GM18511 (cell line): ENCODE results near the gene TUBB.

Experiments
- ATAC-seq: cut with Tn5 transposase; IDR thresholded peaks from one replicate; pipeline ENCODE4 v1.9.1; 2021; ENCODE audit warnings: mild to moderate bottlenecking, moderate library complexity; ENCODE audit not compliant: unreplicated experiment

TUBB gene

DNA sequence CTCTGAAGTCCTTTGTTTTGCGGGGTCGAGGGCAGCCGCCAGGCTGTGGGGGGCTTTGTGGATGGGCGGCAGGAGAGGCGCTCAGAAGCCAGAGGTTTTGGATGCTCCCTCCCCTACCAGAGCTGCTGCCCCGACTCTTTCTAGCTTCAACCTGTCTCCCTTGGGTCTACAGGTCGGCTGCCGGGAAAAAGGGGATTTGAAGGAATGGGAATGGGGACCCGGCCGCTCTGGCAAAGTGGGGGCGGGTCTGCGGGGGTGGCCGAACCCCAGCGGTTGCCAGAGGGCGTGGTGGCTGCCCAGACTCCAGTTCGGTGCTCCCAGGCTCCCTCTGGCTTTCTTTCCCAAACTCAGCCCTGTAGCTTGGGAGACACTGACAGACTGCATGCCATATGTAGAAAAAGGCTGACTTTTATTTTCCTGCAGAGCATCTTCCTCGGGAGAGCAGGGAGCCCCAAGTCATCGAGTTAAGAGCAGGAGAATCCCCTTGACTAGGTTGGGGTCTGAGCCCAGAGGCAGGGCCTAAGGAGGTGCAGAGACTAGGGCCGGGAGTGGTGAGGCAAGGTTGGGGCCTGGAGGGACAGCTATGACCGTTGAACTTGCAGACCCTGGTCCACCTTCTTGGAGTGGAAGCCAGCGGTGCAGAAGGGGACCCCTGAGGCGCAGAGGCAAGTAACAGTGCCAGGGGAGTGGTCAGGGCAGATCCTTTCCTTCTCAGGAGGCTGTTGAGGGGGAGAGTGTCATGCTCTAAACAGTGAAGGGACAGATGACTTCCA is 32.3 kb upstream of the TUBB start:
- ATAC-seq: no peak

DNA sequence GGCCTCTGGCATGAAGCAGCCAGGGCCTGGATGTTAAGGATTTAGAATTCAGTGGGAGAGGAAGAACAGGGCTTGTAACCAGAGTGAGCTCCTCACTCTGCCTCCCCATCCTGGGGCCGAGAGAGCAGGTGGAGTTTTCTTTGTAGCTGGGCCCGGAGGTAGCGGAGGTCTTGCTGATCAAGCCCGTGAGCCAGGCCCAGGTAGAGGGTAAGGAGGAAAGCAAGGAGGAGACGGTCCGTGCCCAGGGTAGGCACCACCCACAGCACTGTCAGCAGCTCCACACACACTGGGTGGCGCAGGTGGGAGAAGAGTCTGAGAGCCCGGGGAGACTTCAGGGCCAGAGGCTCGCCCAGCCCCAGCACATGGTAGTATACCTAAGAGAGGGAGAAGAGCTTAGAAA is 31.6 kb upstream of the TUBB start:
- ATAC-seq: no peak

DNA sequence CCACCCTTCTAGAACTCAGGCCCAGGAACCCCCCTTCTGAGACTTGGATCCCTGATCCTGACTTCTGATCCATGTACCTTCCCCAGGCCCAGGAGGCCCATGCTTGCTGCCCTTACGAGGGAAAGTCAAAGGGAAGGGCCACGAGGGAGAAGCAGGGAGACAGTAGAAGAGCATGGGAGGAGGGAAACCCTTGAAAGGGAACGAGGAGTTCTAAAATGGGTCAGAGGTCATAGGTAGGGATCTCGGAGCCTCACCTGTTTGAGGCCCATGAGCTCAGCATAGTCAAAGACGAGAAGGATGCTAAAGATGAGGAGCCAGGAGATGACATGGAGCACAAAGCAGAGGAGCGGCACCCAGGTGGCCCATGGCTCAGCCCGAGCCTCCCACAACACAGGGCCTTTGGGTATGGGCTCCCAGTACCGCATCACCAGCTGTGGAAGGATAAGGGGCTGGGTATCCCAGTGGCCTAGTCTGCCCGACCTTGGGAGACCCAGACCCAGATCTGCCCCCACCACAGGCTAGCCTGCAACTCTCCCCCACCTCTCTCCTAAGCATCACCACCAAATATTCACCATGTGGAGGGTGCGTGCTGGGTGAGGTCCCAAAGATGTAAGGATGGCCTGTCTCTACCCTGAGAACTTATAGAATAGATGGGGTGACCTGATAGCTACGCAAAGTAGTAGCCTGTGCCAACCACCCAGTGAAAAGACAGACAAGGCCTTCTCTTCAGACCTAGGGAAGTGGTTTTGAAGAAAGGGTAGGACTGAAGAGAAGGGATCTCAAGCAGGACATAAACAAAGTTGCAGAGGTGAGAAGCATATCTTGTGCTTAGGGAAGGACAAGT is 30.9 kb upstream of the TUBB start:
- no peak for ATAC-seq

DNA sequence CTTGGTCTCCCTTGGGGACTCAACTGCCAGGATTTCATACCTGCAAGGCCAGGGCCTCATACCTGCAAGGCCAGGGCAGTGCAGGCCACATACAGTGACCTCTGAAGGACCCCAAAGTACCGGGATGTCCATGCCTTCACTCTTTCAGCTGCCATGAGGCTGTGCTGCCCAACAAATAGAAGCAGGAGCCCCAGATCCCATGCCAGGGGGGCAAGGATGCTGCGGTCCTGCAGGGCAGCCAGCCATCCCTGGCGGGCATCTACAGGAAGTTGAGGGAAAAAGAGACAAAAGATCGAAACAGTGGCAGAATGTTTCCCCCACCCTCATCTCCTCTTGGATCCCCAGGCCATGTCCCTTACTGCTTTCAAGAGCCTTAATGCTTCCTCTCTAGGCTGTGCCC is 30.2 kb upstream of the TUBB start:
- no peak for ATAC-seq

DNA sequence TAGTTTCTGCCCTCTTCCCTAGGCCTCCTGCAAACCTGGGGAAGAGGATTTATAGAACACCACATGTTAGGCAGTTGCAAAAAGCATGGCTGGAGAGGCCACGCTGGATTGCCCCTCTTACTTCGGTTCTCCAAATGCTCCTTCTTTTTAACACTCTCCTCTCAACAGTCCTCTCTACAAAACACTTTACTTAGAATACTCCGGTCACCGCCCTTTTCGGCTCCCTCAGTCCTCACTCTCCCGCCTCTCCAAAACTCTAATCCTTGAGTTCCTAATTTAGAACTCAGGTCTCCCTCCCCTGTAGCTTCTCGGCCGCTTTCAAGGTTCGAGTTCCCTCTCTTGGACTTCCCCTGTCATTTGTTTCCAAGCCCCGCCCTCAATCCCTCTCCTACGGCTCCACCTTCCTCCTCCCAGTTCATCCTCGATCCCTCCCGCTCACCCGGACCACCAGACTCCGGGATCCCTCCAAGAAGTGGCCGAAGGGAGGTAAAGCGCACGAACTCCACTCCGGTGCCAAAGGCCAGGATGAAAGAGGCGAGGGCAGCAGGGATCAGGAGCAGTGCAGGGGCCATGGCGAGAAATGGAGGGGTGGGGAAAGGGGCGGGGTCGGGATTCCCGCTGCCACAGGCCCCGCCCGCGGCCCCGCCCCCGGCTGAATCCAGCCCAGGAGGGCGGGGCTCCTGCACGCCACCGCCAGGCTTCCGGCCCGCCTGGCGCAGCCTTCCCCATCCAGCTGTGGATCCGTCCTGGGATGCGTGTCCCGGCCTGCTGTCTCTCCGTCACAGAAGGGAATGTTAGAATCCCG is 29.5 kb upstream of the TUBB start, which contains the start of gene NRM:
Gene NRM, minus strand, starts transcription at position 582 of the 805 bp plus-strand sequence. Its CDS starts 10 bp downstream, at position 572.
- peak; percentile 39 for ATAC-seq

DNA sequence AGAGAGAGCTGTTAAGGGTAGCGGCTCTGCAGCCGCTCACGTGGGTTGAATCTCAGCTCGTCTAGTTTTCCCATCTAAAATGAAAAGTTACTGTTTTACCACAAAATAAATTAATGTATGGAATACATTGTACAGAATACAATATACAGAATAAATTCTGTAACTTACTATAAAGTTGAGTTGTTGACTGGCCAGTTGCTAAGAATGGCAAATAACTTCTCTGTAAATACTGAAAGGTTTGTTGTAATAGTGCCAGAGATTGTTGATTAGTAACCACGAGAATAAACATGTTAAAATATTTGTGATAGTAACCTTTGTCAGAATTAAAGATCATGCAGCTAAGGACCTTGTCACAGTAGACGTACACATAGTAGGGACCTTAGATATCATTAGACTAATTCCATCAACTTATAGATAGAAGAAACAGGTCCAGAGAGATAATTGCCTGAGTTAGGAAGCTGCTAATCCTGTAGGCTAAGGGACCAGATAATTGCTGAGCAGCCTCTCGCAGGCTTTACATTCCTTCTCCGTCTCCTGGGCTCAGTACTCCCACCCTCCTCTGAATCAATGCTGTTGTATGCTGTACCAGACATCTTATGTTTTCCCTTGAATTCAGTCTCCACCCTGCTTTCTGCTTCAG is 28.8 kb upstream of the TUBB start:
- ATAC-seq: no peak

DNA sequence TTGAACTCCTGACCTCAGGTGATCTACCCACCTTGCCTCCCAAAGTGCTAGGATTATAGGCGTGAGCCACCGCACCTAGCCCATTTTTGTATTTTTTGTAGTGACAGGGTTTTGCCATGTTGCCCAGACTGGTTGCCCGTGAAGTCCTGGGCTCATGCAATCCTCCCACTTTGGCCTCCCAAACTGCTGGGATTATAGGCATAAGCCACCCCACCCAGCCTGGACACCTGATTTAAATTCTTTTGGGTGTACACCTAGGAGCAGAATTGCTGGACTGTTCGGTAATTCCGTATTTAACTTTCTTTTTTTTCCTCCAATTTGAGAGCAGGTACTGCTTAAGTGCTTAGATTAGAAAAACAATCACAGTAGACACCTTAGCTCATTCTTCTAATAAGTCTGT is 23.7 kb upstream of the TUBB start:
- ATAC-seq: no peak

DNA sequence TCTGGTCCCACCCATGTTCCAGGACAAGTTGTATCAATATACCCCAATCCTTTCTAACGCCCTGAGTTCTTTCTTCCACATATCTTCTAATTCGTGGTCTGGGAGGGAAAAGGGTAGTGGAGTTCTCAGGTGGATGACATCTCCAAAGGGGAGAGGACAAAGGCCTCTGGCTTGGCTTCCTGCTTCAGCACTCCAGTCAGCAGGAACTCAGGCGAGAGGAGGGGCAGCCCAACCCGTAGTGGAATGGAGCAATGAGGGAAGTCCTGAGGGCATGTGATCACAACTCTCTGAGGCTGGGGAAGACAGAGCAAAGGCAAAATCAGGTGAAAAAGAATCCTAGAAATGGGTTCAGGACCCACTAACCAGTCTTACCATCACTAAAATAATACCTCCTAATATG is 19.8 kb upstream of the TUBB start:
- ATAC-seq: no peak

DNA sequence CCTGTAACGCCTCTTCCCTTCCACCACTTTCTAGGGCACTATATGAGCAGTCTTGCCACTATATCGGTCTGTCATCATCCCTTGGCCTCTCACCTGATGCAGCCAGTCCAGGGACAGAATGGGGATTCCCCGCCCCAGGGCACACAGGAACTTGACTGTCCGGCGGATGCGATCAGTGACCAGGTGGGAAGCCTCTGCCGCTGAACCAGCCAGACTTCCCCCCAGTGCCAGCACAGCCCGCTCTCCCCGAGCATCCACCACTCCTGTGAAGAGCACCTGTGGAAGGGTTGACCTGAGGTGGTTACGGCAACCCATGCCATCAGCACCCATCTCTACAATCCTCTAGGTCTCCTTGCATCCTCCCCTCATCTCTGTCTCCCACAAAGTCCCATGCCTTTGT is 17.1 kb upstream of the TUBB start:
- ATAC-seq: no peak

DNA sequence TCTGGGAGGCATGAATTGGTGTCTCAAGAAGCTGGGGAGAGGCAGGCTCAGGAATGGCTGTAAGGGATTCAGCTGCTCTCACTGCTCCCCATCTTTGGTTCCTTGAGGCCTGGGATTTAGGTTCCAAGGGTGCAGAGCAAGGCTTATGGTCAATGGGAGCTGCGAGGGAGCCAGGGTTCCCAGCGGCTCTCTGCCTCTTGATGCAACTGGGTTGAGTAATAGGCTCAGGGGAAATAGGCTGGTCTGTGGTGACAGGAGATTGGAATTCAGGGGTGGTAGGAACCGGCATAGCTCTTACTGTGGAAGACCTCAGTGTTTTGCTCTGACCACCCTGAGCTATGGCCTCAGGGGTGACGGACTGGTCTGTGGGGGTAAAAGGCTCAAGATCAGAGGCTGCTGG is 16.3 kb upstream of the TUBB start:
- ATAC-seq: no peak

DNA sequence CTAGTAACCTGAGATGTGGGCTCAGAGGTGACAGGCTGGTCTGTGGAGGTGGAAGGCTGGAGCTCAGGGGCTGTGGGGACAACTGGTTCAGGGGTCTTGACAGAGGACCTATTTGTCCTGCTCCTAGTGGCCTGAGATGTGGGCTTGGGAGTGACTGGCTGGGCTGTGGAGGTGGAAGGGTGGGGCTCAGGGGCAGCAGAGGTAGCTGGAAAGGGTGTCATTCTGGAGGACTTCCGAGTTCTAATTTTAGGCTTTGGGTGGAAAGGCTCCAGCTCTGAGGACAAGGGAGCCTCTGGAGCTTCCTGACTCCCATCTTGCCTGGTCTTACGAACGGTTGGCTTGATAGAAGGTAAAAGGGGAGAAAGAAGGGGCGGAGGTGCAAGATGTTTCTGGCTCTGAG is 14.5 kb upstream of the TUBB start:
- no peak for ATAC-seq

DNA sequence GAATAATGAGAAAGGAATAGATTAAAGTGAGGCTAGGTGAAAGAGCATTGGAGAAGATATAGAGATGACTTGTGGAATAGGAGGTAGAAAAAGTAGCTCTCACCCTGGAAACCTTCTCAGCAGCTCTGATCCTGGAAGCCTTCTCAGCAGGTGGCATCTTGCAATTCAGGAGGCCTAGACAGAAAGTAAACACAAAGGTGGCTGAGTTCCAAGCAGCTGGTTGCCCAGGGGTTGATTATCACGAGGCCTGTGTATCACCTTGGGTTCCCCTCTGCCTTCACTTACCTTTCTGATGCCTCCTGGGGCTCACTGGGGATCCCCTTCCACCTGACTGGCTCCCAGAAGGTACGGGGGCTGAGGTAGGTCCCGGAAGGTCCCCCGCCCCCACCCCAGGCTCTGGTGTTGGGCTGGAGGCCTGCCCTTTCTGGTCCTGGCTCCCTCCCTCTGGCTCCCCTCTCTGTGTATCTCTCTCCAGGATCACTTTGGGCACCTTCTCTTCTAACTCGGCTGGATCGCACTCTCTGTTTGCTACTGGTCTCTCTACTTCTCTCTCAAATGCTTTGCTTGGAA is 12.8 kb upstream of the TUBB start:
- ATAC-seq: no peak

DNA sequence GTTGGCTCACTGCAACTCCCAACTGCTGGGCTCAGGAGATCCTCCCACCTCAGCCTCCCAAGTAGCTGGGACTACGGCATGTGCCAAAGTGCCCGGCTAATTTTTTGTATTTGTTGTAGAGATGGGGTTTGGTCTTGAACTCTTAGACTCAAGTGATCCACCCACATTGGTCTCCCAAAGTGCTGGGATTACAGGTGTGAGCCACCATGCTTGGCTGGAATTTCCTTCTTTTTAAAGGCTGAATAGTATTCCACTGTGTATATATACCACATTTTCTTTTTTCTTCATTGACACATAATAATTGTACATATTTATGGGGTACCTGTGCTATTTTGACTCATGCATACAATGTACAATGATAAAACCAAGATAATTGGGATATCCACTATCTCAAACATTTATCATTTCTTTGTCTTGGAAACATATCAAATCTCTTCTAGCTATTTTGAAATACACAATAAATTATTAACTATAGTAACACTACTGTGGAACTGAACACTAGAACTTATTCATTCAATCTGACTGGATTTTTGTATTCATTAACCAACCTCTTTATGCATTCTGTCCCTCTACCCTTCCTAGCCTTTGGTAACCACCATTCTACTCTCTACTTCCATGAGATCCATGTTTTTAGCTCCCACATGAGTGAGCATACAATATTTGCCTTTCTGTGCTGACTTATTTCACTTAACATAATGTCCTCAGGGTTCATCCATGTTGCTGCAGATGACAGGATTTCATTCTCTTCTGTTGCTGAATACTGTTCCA is 10.9 kb upstream of the TUBB start:
- ATAC-seq: no peak

DNA sequence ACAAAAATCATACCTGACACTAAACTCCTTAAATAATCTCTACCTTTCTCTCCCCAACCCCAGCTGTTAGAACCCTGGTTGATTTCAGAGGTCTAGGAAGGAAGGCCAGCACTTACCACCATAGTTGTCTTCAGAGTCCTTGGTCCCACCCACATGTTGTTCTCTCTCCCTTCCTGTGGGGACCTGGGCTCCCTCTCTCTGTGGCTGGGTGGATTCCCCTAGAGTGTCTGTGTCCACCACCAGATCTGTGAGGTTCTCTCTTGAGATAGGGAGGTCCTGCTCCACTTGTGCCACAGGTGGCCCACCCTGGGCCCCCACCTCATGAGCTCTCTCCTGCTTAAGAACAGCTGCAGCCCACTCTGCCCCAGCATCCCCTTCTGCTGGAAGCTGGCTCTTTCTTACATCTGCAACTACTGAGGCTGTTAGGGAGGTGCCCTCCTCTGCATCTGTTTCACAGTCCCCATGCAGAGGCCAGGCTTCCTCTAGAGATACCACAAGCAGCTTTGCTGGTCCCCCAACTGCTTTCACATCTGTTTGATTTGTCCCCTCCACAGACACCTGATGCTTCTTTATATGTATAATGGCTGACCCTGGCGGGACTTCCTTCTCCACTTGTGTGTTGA is 8.3 kb upstream of the TUBB start:
- no peak for ATAC-seq

DNA sequence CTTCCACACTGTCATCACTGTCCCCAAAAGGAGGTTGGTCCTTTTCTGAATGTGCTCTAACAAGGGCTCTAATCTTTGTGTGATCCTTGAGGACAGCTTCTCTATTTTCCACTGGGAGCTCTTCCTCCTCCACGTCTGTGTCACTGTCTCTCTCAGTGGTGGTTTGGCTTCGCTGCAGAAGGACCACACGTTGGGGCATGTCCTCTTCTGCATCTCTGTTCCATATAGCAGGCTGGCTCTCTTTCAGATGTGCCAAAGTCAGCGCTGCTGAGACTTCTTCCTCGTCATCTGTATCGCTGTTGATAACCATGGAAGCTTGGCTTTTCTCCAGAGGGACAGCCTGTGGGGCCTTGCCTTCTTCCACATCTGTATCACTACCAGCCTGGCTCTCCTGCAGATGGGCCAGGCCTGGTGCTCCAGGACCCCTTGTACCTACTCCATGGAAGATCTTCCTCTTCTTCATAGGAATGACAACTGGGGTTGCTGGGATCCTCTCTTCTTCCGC is 7.7 kb upstream of the TUBB start:
- no peak for ATAC-seq

DNA sequence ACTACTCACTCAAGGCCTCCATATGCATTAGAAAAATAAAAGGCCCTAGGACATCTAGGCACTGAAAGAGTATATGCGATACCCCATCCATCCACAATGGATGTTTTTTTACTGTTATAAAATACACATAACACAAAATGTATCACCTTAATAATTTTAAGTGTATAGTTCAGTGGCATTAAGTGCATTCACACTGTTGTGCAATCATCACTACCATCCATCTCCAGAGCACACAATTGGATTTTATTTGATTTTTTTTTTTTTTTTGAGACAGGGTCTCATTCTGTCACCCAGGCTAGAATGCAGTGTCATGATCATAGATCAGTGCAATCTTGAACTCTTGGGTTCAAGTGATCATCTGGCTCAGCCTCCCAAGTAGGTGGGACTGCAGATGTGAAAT is 5.9 kb upstream of the TUBB start:
- no peak for ATAC-seq

DNA sequence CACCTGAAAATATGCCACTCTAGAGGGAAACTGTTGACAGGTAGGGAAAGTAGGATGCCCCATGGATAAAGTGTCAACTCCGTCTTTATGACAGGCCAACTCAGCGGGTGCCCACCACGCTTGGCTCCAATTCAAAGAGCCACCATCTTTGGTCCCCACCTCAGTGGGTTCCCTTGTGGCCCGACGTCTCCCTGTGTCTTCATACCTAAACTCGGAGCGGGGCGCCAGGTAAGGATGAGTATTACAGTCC is 3.3 kb upstream of the TUBB start:
- ATAC-seq: no peak

DNA sequence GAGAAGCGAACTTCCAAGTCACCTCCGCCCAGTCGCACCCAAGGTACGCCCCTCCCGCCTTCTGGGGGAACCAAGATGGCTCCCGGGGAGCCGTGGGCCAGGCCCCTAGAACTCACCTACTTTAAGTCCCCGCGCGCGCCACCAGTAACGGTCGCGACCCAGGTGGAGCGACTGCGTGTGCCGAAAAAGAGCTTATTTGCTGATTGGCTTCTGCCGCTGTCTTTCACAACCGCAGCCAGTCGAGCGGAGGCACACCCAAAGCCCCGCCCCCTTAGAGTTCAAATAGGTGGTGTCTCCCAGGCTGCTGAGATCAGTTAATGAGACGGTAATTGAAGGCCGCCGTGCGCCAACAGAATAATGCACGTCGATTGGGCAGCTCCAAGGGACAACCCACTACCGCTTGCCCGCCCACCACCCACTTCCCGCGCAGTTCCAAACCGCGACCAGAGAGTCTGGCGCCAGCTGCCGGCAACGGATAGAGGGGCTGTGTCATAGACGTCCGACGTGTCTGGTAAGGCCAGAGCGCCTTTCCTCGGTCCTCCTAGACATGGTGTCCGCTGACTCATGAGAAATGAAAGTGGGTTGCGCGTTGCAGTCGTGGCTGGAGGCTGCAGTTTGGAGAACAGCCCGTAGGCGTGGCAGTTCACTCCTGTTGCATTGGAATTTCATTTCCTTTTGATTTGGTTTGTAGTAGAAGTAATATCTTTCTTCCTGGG is 2.9 kb upstream of the TUBB start, which contains the start of gene MDC1:
Gene MDC1, minus strand, starts transcription at position 153 of the 716 bp plus-strand sequence. CDS start 2,106 bp downstream, outside the sequence.
- peak; percentile 79 for ATAC-seq
